Effector memory CD8-positive, alpha-beta T cell (primary cell): ENCODE results near the gene B3GAT1.

Experiments
- ATAC-seq: fragments of 150-1000 bp; cut with Tn5 transposase; replicated peaks from 2 replicates; pipeline ENCODE4 v1.10.0; 2021; ENCODE audit warnings: mild to moderate bottlenecking, moderate library complexity
- DNase-seq, 3 experiments: peaks; one replicate each; pipeline ENCODE4 v3.0.0; 2021
- H3K27ac Mint-ChIP-seq, 2 donors: one replicate each; pipeline ENCODE4 v1.8.0; 2022; ENCODE audit warnings: mild to moderate bottlenecking in 2 of 2, mixed read lengths in 2 of 2, moderate library complexity in 2 of 2
- H3K27me3 Mint-ChIP-seq, 2 donors: one replicate each; pipeline ENCODE4 v1.8.0; 2022; ENCODE audit warnings: mixed read lengths in 2 of 2
- H3K36me3 Mint-ChIP-seq: one replicate; pipeline ENCODE4 v1.8.0; 2022; ENCODE audit warnings: mild to moderate bottlenecking, moderate library complexity, mixed read lengths; ENCODE audit not compliant: insufficient read depth
- H3K4me1 Mint-ChIP-seq, 2 donors: one replicate each; pipeline ENCODE4 v1.8.0; 2022; ENCODE audit warnings: low read depth in 2 of 2, mixed read lengths in 2 of 2
- H3K4me3 Mint-ChIP-seq, 2 donors: one replicate each; pipeline ENCODE4 v1.8.0; 2022; ENCODE audit warnings: mild to moderate bottlenecking in 2 of 2, mixed read lengths in 2 of 2, moderate library complexity in 2 of 2
- H3K9me3 Mint-ChIP-seq, 2 donors: one replicate each; pipeline ENCODE4 v1.8.0; 2022; ENCODE audit warnings: mixed read lengths in 2 of 2

B3GAT1 gene

GRCh38 chr11:134331354-134332188, 80.5 kb downstream of the B3GAT1 start, which contains the start of gene GLB1L2:
Gene GLB1L2, plus strand, starts transcription at chr11:134331988. Its CDS starts 74 bp downstream, at chr11:134332062.
- Mint-ChIP-seq H3K4me3 (peak within 1 kb of the TSS; percentile 82 to 86), H3K4me1 (peaks cover 8 to 19% of the 10 kb centered on the region in 2 donors), H3K36me3 (peaks cover 15% of the 10 kb centered on the region), H3K9me3 (no peaks in the 10 kb centered on the region), H3K27me3 (peaks cover 7 to 8% of the 10 kb centered on the region in 2 donors), H3K27ac (peak within 1 kb of the TSS; percentile 48 to 82)
- ATAC-seq: peak; percentile 94
- peak; percentile 67 to 75 (median 73) for DNase-seq

- ATAC-seq (no peak), DNase-seq (no peak)
- Mint-ChIP-seq H3K36me3 (peaks cover 15% of the 10 kb centered on the region), H3K4me3 (peak overlapping the region; percentile 76 to 86), H3K27me3 (peaks cover 7 to 8% of the 10 kb centered on the region in 2 donors), H3K9me3 (no peaks in the 10 kb centered on the region), H3K4me1 (peaks cover 8 to 19% of the 10 kb centered on the region in 2 donors), H3K27ac (peak overlapping the region in 1 of 2 donors; percentile 48)
Measured at GRCh38 chr11:134330611-134331353, 81.3 kb downstream of the B3GAT1 start.
